Amniotic epithelial cell (primary cell): ENCODE measurements around the gene RECQL5.
A peak's percentile ranks its signal among the peaks of the same experiment; 100 is the strongest.

Source experiments
- DNase-seq: peaks from one replicate; pipeline ENCODE4 v3.0.0-alpha.2; 2010; ENCODE audit warnings: low read depth

RECQL5 gene

GRCh38 chr17:75688209-75688825, 21.4 kb upstream of the RECQL5 start:
- DNase-seq, result peak; percentile 91

DNA sequence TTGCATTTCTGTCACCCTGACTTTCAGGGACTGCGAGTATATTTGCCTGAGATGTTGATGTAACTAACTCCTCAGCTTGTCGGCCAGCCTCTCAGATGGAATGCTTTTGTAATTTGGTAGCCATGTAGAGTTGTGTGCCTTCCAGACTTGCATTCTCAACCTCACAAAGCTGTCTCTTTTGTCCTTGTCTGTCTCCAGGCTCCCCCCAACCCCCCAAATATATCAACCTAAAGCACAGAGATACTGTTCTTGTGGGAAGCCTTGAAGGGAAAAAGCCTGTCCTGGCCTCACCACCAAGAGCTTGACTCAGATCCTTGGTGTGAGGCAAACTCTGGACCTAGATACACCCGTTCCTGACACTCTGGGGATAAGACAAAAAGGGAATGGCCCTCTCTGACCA, 18.5 kb upstream of the RECQL5 start:
- peak; percentile 59 for DNase-seq

DNA sequence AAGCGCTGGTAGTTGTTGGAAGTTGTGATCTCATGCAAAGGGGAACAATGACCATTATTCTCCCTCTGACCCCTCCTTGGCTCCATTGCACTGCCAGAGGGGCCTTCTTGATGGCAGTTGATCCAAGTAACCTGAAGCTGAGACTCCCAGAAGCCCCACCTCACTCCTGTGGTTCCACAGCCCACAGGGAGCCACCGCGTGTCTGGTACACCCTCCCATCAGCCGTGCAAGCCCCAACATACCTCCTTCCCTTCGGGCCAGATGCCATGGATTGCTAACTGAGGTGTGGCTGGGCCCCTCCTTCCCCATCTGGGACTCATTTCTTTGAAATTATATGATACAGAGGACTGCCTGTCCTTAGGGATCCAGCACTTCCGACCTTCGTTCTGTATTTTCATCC, 18.0 kb upstream of the RECQL5 start:
- DNase-seq, result peak; percentile 75

GRCh38 chr17:75684249-75684648, 17.3 kb upstream of the RECQL5 start:
- DNase-seq, result peak; percentile 61

DNA sequence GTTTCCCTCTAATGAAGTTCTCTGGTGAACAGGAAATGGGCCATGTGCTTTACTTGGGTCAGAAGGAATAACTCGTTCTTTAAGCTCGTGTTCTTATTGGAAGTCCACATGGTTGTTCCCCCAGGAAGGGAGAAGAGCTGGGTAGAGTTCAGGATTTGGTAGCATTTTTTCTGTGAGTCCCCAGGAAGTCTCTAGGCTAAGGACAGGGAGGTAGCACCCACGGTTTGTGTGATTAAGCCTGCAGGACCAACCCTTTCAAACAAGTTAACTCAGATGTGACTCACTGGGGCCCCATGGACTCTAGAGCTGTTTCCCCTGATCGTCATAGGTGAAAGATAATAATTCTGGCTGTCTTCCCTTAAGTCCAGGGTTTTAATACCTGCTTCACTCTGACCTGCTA, 16.6 kb upstream of the RECQL5 start:
- peak; percentile 76 for DNase-seq

GRCh38 chr17:75681289-75681688, 14.3 kb upstream of the RECQL5 start:
- DNase-seq, result peak; percentile 95

- DNase-seq, result no peak
Observed at GRCh38 chr17:75680431-75680830, 13.5 kb upstream of the RECQL5 start.

DNA sequence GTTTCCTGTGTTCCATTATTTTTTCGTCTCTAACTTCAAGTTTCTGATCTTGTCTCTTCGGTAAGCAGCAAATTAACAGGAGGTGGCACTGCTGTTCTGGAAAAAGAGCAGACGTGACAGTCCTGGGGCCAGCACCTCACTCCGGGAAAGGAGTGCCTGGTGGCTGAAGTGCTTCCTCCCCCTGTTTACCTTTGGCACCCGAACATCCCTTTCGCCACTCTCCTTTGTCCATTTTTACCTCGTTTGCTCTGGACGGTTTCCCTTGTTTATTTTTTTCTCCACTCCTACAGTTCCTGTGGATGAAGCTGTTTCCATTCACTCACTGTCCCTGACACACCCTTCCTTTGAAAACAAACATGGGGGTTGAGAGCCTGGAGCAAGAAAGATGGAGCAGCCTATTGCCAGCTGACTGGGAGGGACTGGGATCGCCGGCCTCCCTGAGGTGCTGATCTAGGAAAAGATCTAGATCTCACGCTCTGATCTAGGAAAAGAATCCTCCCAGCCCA, 12.8 kb upstream of the RECQL5 start:
- peak; percentile 39 for DNase-seq

DNA sequence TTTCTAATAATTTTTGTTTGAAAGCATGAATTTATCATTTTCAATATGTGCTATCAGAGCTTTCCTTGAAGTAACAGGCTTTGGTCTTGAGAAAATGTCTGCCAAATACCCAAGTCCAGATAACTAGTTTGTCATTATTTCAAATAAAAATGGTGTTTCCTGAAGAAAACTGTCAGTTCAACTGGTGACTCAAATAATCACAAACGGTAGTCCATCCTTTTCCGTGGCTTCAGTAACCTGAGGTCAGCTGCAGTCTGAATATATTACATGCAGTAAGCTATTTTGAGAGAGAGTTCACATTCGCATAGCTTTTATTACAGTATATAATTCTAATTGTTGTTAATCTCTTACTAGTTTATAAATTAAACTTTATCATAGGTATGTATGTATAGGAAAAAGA, 9.5 kb upstream of the RECQL5 start:
- no peak for DNase-seq

DNA sequence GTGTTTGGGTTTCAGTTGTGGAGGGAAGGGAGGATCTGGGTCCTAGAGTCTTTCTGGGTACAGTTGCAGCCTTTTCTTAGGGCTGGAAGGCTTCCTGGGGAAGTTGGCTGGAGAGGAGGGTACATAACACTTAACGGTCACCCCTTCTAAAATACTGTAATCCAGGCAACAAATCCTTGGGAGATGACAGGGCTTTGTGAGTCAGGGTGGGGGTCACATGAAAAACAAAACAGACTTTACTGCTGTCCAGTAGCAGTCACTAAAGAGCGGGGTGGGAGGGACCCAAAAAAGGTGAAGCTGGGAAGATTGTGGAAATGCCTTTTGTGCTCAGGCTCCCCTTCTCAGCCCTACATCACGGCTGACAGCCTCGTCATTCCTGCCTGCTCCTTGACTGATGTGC, 6.5 kb upstream of the RECQL5 start:
- DNase-seq, result no peak

DNA sequence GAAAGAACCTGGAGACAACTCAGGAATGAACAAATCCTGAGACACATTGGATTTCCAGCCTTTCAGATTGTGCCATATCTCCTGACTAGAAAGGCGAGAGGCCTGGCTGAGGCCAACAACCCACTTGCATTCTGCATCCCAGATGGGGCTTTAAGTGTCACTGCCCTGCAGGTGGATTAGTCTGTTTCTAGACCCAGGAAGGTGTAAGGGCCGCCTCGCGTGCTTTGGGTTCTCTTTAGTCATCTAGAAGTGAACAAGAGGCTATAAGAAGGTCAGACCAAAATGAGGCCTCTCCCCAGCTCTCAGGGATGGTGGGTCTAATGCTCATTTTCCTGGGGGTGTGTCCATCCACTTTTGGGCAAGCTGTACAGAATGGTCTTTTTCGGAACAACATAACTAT, 5.1 kb upstream of the RECQL5 start:
- DNase-seq, result no peak

DNA sequence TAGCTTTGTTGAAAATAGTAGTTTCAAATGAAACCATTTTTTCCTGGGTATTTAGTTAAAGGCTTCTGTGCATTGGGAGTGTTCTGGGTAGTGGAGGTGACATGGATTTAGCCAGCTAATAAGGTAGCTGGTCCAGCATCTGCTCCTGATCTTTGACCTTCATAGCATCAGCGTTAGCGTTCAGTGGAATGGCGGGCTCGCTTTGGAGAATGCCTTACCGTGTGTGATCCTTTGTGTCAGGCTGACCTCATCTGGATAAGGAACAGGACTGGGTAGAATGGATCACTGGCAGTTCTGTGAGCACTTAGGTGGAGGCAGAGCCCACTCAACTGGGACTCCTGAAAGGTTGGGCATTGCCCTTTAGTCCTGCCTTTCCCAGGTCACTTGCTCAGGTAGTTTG, 3.9 kb upstream of the RECQL5 start:
- no peak for DNase-seq

GRCh38 chr17:75668489-75668888, 1.5 kb upstream of the RECQL5 start:
- no peak for DNase-seq

DNA sequence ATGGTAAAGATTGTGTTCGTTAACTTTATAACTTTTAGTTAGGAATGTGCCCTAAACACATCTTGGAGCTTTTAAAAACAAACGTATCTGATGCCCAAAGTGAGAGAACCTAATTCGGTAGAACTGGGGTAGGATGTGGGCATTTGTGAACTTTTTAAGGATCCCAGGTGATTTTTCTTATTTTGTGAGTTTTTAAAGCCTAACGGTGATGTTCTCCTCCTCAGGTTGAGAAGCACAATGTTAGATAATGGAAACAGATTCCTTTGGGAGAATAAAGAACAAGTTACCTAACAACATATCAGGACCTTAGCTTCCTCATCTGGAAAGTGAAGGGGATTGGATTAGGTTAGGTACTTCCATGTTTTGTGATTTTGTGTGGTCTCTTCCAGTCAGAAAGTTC, 871 bp upstream of the RECQL5 start:
- no peak for DNase-seq

DNA sequence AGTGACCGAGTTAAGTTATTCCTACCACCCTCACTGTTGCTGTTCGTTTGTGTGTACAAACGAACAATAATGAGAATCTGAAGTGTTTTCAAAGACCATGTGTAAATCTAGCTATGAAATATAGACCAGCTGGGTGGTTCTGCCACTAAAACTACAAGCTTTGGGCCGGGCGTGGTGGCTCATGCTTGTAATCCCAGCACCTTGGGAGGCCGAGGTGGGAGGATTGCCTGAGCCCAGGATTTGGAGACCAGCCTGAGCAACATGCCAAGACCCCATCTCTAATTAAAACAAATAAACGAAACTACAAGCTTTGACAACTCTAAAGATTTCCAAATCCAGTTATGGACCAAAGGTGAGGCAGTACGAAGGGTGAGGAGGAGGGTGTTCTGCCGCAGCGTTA, 973 bp downstream of the RECQL5 start:
- DNase-seq, result no peak

- DNase-seq, result no peak
Observed at GRCh38 chr17:75664099-75664549, 2.8 kb downstream of the RECQL5 start.

DNA sequence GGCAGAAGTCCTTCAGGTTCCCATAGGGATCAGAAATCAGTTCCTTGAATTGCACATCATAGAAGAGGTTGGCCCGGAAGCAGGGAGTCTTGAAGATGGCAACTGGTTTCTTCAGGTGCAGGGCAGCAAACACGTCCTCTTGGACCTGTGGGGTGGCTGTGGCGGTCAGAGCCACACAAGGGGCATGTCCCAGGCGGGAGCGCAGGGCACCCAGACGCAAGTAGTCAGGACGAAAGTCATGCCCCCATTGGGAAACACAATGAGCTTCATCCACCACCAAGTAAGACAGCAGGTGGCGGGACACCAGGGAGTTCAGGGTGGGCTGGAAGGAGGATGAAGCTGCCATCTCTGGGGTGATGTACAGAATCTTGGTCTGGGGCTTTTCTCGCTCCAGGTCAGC, 4.4 kb downstream of the RECQL5 start:
- DNase-seq, result no peak

DNA sequence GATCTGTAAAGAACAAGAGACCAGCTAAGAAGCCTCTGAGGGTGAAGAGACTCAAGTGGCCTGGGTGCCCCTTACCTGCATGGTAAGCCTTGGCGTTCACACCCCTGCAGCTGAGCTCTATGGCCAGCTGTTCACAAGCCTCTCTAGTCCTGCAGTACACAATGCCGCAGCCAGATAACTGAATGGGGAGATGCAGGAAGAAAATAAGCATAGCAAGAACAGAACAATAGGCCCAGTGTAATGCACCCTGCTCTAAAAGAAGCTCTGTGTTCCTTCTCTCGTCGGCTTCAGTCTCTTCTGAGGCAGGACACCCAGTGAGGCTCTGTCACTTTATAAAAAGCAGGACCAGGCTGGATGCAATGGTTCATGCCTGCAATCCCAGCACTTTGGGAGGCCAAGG, 5.4 kb downstream of the RECQL5 start:
- DNase-seq, result no peak

DNA sequence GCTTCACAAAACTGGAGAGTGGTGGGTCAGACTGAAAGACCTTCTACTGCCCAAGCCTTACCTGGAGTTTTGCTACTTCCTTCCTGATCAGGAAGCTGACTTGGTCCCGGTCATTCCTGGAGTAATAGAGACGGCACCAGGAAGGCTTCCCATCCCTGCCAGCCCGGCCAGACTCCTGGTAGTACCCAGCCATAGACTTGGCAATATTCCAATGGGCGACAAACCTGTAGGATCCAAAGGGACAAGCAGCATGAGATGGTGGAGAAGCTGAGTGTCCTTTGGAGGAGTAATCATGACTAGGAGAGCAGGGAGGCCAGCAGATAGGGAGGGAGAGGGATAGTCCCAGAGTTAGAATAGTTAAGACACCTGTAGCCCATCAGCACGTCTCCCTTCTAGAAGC, 8.7 kb downstream of the RECQL5 start:
- no peak for DNase-seq

DNA sequence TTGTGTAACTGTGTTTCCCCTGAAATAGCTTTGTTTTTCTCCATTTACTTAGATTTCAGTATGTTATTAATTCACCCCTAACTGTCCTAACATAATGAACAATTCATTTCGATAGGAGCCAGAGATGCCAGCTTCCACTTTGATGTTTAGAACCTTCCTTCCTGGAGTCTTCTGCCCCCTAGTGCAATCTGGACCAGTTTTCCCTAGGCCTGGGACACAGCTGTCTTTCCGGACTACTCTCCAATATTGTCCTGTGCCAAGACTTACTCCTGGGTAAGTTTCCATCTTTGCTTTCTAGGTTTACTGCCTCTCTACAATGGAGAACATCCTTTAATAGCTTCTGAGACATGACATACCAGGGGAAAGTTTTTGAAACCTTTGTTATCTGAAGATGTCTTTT, 12.8 kb downstream of the RECQL5 start:
- peak; percentile 13 for DNase-seq

DNA sequence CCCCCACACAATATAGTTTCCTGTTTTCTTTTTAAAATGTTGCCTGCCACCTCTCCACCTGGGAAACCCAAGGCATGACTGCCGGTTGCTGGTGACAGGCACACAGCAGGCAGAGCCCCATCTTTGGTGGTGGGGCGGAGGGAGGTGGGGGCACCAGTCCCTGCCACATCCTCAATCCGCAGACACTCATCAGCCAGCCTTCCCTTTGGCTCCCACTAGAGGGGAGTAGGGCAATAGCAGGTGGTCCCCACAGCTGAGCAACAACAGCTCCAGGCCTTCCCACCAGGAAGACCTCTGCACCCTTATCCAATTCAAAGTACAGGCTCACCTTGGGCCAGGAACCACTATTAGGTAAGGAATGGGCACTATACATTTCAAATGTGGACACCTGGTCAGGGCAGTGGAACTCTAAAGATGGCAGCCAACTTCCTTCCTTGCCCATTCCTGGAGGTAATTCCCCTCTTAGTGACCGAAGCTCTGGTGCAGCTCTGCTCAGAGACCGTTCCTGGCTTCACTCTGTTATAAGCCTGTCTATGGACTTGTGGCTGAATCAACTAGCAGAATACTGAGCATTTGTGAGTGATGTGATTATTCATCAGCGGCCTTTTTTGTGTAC, 13.9 kb downstream of the RECQL5 start:
- DNase-seq, result peak; percentile 38

DNA sequence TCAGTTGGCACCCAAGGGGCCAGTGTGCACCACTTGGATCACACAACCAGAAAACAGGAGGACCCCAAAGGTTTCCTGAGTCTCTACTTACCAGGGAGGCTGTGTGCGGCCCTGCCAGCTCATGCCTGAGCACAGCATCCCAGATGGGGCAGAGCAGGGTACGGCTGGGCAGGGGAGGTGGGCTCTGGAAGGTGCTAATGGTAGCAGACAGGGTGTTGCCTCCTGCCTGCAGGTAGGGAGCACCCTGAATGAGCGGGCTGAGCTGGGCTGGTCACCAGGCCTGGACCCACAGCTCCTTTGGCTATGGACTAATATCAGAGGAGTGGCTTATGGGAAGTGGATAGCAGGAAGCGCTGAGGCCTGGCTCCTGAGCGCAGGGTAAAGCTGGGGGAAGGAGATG, 14.6 kb downstream of the RECQL5 start:
- DNase-seq, result no peak

DNA sequence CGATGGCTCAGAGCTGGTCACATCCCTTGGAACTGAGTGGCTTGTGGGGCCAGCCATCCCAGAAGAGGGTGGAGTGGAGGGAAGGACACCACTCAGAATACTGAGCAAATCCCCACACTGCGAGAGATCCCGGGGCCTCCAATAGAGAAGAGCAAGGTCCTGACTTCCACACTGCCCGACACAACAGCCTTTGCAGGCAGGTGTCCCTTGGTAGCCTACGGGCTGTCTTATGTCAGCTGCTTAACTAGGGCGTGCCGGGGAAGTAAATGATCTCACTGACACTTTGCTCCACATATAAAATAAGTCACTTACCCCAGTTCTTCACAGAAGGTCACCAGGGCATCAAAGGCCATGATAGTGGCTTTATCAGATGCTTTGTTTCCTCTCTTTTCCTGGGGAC, 16.1 kb downstream of the RECQL5 start:
- DNase-seq, result no peak

DNA sequence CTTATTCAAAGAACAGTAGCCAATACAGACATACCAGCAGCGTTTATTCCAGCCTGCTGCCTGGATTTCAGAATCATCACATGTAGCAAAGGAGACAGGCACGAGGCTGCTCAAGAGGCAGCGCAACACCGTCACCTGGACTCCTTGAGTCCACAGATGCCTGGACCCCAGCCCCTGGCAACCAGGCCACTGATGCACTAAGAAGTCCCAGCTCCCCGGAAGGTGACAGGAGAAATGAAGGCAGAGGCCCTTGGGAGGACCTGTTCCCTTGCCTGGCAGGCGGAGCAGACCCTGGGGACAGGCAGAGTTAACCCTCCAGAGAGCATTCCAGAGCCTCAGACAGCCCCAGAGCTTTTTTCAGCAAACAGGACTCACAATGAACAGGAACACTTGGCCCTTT, 17.3 kb downstream of the RECQL5 start:
- no peak for DNase-seq
